GM18867 (cell line): ENCODE data around the gene C1S.
"Not testable (repeated sequence)": the region's sequence is repeated elsewhere in the genome, so short reads cannot be mapped to it uniquely, and the experiment has no call there.

Experiments used
- ATAC-seq: cut with Tn5 transposase; IDR thresholded peaks from one replicate; pipeline ENCODE4 v1.9.1; 2021; ENCODE audit warnings: mild to moderate bottlenecking, moderate library complexity; ENCODE audit not compliant: unreplicated experiment

The C1S gene

GRCh38 chr12:7046383-7047105 lies 14.0 kb upstream of the C1S start:
- ATAC-seq, result no peak

- no peak for ATAC-seq
These were observed 13.2 kb upstream of the C1S start for GRCh38 chr12:7047306-7047705.

- ATAC-seq, result not testable (repeated sequence)
These were observed 11.0 kb upstream of the C1S start for GRCh38 chr12:7049445-7049951.

GRCh38 chr12:7049973-7050372 lies 10.5 kb upstream of the C1S start:
- not testable (repeated sequence) for ATAC-seq

- no peak for ATAC-seq
These were observed 5.6 kb upstream of the C1S start for GRCh38 chr12:7054925-7055324.

- not testable (repeated sequence) for ATAC-seq
These were observed 4.8 kb upstream of the C1S start for GRCh38 chr12:7055736-7056135.

GRCh38 chr12:7058163-7058845 lies 2.2 kb upstream of the C1S start:
- ATAC-seq, result no peak

- no peak for ATAC-seq
These were observed 1.6 kb upstream of the C1S start for GRCh38 chr12:7058850-7059395.

GRCh38 chr12:7059780-7060179 lies 738 bp upstream of the C1S start:
- ATAC-seq, result no peak

GRCh38 chr12:7061138-7061537 lies 620 bp downstream of the C1S start:
- no peak for ATAC-seq

- ATAC-seq, result no peak
These were observed 1.1 kb downstream of the C1S start for GRCh38 chr12:7061596-7061995.

GRCh38 chr12:7064516-7064915 lies 4.0 kb downstream of the C1S start:
- no peak for ATAC-seq

- no peak for ATAC-seq
These were observed 4.6 kb downstream of the C1S start for GRCh38 chr12:7065073-7065623.

GRCh38 chr12:7066596-7066995 lies 6.1 kb downstream of the C1S start:
- ATAC-seq, result no peak

- no peak for ATAC-seq
These were observed 6.6 kb downstream of the C1S start for GRCh38 chr12:7067096-7067495.

- ATAC-seq, result no peak
These were observed 7.9 kb downstream of the C1S start for GRCh38 chr12:7068240-7068993.

GRCh38 chr12:7068994-7069346 lies 8.5 kb downstream of the C1S start:
- no peak for ATAC-seq

- no peak for ATAC-seq
These were observed 8.9 kb downstream of the C1S start for GRCh38 chr12:7069386-7069785.

- ATAC-seq, result no peak
These were observed 11.5 kb downstream of the C1S start for GRCh38 chr12:7072035-7072434.

GRCh38 chr12:7072554-7072953 lies 12.0 kb downstream of the C1S start:
- no peak for ATAC-seq

- no peak for ATAC-seq
These were observed 13.4 kb downstream of the C1S start for GRCh38 chr12:7073946-7074345.
